Measurements from ENCODE around the gene MAP2K1.

- TF ChIP-seq, protein P1, sequence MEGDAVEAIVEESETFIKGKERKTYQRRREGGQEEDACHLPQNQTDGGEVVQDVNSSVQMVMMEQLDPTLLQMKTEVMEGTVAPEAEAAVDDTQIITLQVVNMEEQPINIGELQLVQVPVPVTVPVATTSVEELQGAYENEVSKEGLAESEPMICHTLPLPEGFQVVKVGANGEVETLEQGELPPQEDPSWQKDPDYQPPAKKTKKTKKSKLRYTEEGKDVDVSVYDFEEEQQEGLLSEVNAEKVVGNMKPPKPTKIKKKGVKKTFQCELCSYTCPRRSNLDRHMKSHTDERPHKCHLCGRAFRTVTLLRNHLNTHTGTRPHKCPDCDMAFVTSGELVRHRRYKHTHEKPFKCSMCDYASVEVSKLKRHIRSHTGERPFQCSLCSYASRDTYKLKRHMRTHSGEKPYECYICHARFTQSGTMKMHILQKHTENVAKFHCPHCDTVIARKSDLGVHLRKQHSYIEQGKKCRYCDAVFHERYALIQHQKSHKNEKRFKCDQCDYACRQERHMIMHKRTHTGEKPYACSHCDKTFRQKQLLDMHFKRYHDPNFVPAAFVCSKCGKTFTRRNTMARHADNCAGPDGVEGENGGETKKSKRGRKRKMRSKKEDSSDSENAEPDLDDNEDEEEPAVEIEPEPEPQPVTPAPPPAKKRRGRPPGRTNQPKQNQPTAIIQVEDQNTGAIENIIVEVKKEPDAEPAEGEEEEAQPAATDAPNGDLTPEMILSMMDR (IDR thresholded peaks at IDR 0.05; ENCODE audit: low read depth, low read length, poor library complexity, severe bottlenecking), result no peak
- no peak for TF ChIP-seq EZH2phosphoT487 (IDR thresholded peaks at IDR 0.05; ENCODE audit: borderline replicate concordance, low read length)
These were observed 21.7 kb upstream of the MAP2K1 start for GRCh38 chr15:66364944-66365528.
